ENCODE measurements around the gene TMCC2. TPM values are rescaled to one million over a fixed set of nuclear protein-coding genes. Genes with fewer than 3 reads are reported as not detected.
"Not testable (repeated sequence)": the region's sequence is repeated elsewhere in the genome, so short reads cannot be mapped to it uniquely, and the experiment has no call there.

The TMCC2 gene
- total RNA-seq, 1 donor from 2014 or later, result 33.0 TPM

- not testable (repeated sequence) for FAIRE-seq; DNase-seq (ENCODE audit: low spot score in 2 of 2)
These were observed 69.9 kb downstream of the TMCC2 start for GRCh38 chr1:205297546-205298177.

- FAIRE-seq (no peak), DNase-seq (ENCODE audit: low spot score in 2 of 2) (no peak)
These were observed 70.6 kb downstream of the TMCC2 start for GRCh38 chr1:205298191-205298994.

GRCh38 chr1:205300149-205300548 lies 72.4 kb downstream of the TMCC2 start:
- DNase-seq (ENCODE audit: low spot score in 2 of 2) (no peak), FAIRE-seq (no peak)

GRCh38 chr1:205301205-205301821 lies 73.6 kb downstream of the TMCC2 start:
- FAIRE-seq, result no peak
- peak in 1 of 2 donors; percentile 51 for DNase-seq (ENCODE audit: low spot score in 2 of 2)

- DNase-seq (ENCODE audit: low spot score in 2 of 2) (no peak), FAIRE-seq (no peak)
These were observed 74.3 kb downstream of the TMCC2 start for GRCh38 chr1:205301842-205302588.

GRCh38 chr1:205303247-205303888 lies 75.6 kb downstream of the TMCC2 start:
- DNase-seq (ENCODE audit: low spot score in 2 of 2) (no peak), FAIRE-seq (no peak)

GRCh38 chr1:205304046-205304694 lies 76.4 kb downstream of the TMCC2 start:
- no peak for DNase-seq (ENCODE audit: low spot score in 2 of 2)
- no peak for FAIRE-seq

- no peak for FAIRE-seq
- no peak for DNase-seq (ENCODE audit: low spot score in 2 of 2)
These were observed 76.9 kb downstream of the TMCC2 start for GRCh38 chr1:205304695-205305070.

GRCh38 chr1:205306929-205307566 lies 79.3 kb downstream of the TMCC2 start:
- DNase-seq (ENCODE audit: low spot score in 2 of 2) (no peak), FAIRE-seq (no peak)

GRCh38 chr1:205309741-205310140 lies 82.0 kb downstream of the TMCC2 start:
- DNase-seq (ENCODE audit: low spot score in 2 of 2), result no peak
- no peak for FAIRE-seq

- DNase-seq (ENCODE audit: low spot score in 2 of 2), result no peak
These were observed 83.4 kb downstream of the TMCC2 start for GRCh38 chr1:205310976-205311704.

GRCh38 chr1:205312866-205313562 lies 85.3 kb downstream of the TMCC2 start:
- FAIRE-seq, result no peak
- DNase-seq (ENCODE audit: low spot score in 2 of 2), result no peak

More at GRCh38 chr1:205310976-205311704, 83.4 kb downstream of the TMCC2 start:
- FAIRE-seq, result no peak

- no peak for FAIRE-seq
These were observed 86.0 kb downstream of the TMCC2 start for GRCh38 chr1:205313563-205314308.

GRCh38 chr1:205315008-205315618 lies 87.4 kb downstream of the TMCC2 start:
- DNase-seq (ENCODE audit: low spot score in 2 of 2) (no peak), FAIRE-seq (no peak)

More at GRCh38 chr1:205313563-205314308, 86.0 kb downstream of the TMCC2 start:
- no peak for DNase-seq (ENCODE audit: low spot score in 2 of 2)

GRCh38 chr1:205316161-205316566 lies 88.4 kb downstream of the TMCC2 start:
- DNase-seq (ENCODE audit: low spot score in 2 of 2) (no peak), FAIRE-seq (no peak)

- FAIRE-seq (no peak), DNase-seq (ENCODE audit: low spot score in 2 of 2) (no peak)
These were observed 89.7 kb downstream of the TMCC2 start for GRCh38 chr1:205317311-205317917.

All from frontal cortex (tissue), 4 donors.